Glomerular visceral epithelial cell (primary cell): ENCODE results near the gene GUK1.
"Not testable (repeated sequence)": the region's sequence is repeated elsewhere in the genome, so short reads cannot be mapped to it uniquely, and the experiment has no call there.

Experiments used
- DNase-seq: peaks from one replicate; pipeline ENCODE4 v3.0.0-alpha.2; 2016; ENCODE audit errors: extremely low spot score

The GUK1 gene

DNA sequence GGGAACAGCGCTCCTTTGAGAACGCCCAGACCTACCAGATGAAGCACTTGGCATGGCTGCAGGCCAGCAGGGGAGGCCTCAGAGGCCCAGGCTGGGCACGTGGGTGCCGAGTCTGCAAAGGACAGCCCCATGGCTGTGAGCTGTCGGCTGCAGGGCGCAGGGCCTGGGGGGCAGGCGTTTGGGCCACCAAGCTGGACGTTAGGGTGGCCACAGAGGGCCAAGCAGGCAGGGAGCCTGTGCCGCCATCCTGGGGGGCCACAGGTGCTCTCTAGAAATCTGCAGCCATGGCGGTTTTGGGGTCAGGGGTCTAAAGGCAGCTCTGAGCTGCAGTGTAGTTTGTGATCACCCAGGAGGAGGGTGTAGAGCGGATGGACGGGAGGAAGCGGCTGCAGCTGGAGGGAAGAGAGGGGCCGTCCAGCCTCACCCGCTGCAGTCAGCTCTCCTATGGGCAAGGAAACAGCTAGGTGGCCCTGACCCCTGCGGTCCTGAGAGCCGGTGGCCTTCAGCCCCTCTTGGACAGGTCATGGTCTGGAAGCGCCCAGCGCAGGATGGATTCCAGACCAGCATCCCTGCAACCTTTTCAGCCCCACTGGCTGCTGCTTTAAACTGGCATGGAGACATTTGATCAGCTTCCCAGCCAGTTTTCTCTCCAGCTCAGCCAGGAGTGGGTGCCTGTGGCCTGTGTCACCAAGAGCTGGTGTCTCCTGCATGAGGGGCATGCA lies 36.5 kb downstream of the GUK1 start:
- DNase-seq: no peak

- no peak for DNase-seq
Measured at GRCh38 chr1:228177183-228177475, 37.0 kb downstream of the GUK1 start.

DNA sequence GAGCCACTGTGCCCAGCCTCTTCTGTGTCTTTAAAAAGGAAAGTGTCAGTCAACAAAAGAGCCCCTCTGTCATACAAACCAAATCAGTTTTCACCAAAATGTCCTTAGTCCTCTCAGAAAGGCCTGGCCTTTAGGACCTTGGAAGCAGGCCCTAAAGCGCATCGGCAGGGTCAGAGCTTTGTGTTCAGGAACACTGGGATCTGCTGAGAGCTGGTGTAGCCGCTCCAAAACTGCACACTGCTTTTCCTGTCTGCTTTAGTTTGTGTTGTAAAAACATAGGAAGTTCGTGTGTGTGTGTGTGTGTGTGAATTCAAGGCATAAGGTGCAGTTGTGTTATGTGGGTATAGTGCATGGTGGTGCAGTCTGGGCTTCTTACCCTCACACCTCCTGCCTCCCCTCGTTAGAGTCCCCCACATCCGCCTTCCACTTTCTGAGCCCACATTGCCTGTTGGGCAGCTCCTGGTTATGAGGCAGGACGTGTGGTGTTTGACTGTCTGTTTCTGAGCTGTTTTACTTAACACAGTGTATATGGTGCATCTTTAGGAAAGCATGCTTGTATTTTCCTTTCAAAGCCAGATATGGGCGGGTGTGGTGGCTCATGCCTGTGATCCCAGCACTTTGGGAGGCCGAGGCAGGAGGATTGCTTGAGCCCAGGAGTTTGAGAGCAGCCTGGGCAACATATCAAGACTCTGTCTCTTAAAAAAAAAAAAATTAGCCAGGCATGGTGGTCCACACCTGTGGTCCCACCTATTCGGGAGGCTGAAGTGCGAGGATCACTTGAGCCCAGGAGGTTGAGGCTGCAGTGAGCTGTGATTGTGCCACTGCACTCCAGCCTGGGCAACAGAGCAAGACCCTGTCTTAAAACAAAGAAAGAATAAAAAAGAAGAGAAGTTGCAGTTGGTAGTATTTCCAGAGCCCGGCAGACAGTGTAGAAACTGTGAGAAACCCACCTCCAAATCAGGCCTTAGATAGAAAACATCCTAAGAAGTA lies 37.9 kb downstream of the GUK1 start:
- DNase-seq: no peak

DNA sequence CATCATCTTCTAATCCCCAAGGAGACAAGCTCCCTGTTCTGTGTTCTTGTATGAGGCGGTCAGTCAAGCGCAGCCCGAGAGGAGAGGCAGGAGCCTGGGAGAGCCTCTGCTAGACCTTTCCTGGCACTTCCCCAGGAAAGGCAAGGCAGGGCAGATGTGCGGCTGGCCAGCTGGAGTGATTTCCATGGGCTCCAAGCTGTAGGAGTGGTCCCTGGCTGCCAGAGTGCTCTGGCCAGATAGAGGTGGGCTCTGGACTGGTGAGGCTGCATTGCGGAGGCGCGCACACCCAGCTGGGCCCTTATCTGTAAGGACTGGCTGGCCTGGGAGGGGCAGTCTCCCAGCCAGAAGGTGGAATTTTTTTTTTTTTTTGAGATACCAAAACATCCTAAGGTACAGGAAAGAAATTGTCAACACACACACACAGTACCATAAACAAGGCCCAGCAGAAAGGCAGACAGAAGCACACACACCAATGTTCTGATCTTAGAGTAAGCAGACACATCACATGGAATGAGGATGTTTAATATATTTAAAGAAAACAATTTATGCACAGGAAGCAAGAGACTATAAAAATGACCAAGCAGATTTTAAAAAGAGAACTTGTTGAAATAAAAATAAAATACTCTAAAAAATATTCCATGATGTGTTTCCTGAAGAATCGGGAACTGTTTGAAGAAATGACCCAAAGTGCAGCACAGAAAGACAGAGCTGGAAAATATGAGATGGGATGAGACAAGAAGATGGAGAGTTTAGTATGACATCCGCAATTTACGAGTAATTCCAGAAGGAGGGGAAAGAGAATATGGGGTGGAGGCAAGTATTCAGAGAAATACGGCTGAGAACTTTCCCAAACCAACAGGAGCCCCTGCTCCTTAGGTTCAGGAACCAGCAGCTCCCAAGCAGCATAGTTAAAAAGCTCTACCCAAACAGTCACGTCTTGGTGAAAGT lies 38.9 kb downstream of the GUK1 start:
- DNase-seq: no peak

DNA sequence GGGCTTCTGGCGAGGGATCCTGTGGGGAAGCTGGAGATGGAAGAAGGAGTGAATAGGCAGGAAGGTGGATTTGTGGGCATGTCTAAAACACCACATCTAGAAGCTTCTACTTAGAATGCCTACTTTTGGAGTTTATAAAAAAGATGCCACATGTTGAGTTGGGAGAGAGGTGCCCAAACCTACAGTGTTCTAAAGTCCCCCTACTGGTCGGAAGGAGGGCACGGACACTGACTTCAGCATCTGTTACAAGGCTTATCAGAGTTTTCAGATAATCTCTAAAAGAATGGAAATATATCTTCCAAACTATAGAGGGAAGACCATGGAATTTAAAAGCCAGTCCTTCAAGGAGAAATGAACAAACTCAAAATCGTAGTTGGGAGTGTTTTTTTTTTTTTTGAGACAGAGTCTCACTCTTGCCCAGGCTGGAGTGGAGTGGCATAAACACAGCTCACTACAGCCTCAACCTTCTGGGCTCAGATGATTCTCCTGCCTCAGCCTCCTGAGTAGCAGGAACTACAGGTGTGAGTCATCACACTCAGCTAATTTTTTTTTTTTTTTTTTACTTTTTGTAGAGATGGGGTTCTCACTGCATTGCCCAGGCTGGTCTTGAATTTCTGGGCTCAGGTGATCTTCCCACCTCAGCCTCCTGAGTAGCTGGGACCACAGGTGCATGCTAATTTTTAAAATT lies 40.3 kb downstream of the GUK1 start:
- DNase-seq: no peak

DNA sequence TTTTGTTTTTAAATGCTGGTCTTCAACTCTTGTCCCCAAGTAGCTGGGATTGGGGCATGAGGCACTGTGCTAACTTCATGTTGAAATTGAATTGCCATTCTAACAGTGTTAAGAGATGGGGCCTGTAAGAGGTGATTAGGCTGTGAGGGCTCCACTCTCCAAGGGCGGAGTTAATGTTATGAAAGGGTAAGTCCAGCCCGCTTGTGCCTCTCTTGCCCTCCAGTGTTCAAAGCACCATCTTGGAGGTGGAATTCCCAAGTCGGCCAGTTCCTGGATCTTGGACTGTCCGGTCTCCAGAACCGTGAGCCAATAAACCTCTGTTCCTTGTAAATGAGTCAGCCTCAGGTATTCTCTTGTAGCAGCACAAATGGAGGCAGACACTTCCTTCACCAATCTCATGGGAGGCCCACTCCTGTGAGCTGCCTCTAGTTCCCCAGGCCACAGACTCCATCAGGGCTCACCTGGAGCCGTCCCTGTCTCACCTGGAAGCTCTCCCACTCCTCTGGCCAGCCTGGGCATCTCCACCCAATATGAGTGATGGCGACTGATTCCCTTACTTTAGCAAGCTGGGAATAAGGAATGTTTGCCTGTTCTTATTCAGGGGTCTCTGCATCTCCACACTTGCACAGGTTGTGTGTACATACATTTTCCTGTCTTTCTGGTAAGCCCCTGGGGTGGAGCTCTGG lies 41.0 kb downstream of the GUK1 start:
- no peak for DNase-seq

- DNase-seq: no peak
Measured at GRCh38 chr1:228181645-228182034, 41.6 kb downstream of the GUK1 start.

- DNase-seq: no peak
Measured at GRCh38 chr1:228182296-228183030, 42.4 kb downstream of the GUK1 start.

DNA sequence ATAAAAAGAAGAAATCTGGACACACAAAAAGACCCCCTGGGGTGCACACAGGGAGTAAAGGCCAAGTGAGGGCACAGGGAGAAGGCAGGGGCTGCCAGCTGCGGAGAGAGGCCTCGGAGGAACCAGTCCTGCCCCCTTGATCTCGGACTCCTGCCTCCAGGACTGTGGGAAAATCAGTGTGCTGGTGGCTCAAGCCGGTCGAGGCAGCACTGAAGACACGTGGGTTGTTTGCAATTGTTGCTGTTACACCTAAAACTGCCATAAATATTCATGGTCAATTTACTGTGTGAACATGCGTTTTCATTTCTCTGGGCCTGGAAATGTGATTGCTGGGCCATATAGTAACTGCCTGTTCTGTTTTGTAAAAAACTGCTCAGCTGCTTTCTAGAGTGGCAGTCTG lies 44.1 kb downstream of the GUK1 start:
- DNase-seq: no peak

- DNase-seq: no peak
Measured at GRCh38 chr1:228185641-228185965, 45.5 kb downstream of the GUK1 start.

GRCh38 chr1:228188249-228188648 lies 48.2 kb downstream of the GUK1 start:
- not testable (repeated sequence) for DNase-seq

- no peak for DNase-seq
Measured at GRCh38 chr1:228190182-228190581, 50.1 kb downstream of the GUK1 start.

GRCh38 chr1:228190778-228191177 lies 50.7 kb downstream of the GUK1 start:
- no peak for DNase-seq

DNA sequence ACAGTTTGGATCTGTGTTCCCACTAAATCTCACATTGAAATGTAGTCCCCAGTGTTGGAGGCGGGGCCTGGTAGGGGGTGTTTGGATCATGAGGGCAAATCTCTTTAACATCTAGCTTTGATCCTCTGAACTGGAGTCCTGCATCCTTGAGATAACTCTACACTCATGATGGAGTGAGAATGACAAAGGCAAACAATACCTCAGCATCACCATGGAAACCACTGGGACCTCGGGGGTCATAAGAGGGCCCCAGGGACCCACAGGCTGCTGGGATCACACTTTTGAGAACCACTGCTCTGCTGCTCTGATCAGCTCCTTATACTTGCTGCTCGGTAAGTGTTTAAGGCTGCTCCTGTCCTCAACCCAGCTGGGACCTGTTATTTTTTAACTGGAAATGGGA lies 54.4 kb downstream of the GUK1 start:
- DNase-seq: no peak

GRCh38 chr1:228194921-228195812 lies 55.1 kb downstream of the GUK1 start:
- no peak for DNase-seq

GRCh38 chr1:228197555-228198147 lies 57.6 kb downstream of the GUK1 start:
- DNase-seq: no peak
